Stimulated activated CD8-positive, alpha-beta memory T cell treated with anti-CD3 and anti-CD28 coated beads, Interleukin-7, amount 100 ng/mL, for 1 hour (primary cell): ENCODE data around the gene KDM3B.

Experiments used
- DNase-seq, 2 donors: peaks; one replicate each; pipeline ENCODE4 v3.0.0-alpha.2; 2020; ENCODE audit warnings: low read depth in 2 of 2

The KDM3B gene

GRCh38 chr5:138346889-138347288 is 5.6 kb upstream of the KDM3B start:
- no peak for DNase-seq

GRCh38 chr5:138349852-138350562 is 2.5 kb upstream of the KDM3B start:
- DNase-seq, result no peak

DNA sequence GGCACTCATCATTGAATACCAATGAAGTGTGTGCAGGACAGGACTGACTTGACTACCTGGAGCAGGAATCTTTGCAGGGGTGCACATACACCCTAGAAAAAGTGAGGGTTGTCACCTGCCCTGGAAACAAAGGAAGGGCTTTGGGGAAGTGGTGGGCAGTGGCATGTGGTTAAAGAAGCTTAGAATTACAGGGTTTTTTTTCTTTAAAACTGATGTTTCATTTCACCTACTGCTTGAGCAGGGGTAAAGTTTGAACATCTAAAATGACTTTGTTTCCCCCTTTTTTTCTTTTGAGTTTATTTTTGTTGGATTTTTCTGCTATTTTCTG is 2.0 kb upstream of the KDM3B start:
- no peak for DNase-seq

GRCh38 chr5:138351056-138351455 is 1.4 kb upstream of the KDM3B start:
- no peak for DNase-seq

DNA sequence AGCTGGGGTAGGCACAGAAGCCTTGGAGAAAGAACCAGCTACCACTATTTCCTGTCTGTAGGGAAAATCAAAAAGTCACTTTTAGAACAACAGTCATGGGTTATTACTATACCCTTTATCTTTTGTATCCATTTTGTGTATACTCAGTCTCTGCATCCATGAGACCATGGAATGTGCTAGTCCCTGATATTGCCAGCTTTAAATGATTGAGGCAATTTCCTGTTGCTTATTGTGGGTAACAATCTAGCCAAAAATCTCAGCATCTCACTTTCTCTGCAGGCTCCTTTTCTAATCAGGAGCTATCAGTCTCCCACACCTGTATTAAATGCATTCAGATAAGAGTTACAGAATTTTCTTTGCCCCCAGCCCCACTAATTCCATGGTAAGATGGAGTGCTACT is 968 bp upstream of the KDM3B start:
- no peak for DNase-seq

GRCh38 chr5:138352722-138353559 is 456 bp downstream of the KDM3B start:
- DNase-seq, result peak; percentile 45 to 52

- DNase-seq, result no peak
These were observed 1.1 kb downstream of the KDM3B start for GRCh38 chr5:138353560-138354080.

DNA sequence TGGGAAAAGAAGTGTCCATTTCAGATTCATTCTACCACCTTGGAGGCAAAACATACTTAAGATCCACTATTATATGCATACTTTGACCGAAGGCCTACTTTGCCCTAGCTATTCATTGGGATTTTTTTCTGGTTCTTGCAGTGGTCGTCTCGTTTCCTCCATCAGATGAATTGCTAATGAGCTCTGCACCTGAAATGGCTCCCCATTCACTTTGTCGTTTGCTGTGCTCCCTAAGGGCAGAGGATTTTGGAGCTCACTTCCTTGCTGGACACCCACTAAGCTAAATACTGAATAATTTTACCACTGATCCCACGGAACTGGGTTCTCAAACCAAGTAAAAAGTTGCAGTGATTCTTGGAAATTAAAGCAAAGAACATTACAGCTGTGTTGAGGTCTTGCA is 1.9 kb downstream of the KDM3B start:
- DNase-seq, result no peak

DNA sequence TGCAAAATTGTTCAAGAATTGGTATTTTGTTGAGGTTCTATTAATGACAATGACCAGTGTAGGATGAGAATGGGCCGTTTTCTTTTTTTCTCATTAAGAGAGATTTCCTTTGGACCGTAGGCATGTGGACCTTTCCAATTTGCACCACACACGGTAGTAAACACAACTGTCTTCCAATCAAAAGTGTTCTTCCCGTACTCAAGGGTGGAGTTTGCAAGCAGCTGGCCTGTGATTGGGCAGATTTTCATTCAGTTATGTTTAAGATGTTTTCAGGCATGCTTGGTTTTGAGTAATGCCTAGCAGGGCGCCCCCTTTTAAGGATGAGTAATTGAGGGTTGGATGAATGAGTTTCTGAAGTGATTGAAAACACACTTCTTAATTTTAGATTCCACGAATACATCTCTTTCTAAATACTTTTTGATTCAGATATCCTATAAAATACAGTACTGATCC is 2.5 kb downstream of the KDM3B start:
- DNase-seq, result no peak

- DNase-seq, result no peak
These were observed 7.1 kb downstream of the KDM3B start for GRCh38 chr5:138359621-138360020.

GRCh38 chr5:138360941-138361452 is 8.5 kb downstream of the KDM3B start:
- DNase-seq, result no peak

DNA sequence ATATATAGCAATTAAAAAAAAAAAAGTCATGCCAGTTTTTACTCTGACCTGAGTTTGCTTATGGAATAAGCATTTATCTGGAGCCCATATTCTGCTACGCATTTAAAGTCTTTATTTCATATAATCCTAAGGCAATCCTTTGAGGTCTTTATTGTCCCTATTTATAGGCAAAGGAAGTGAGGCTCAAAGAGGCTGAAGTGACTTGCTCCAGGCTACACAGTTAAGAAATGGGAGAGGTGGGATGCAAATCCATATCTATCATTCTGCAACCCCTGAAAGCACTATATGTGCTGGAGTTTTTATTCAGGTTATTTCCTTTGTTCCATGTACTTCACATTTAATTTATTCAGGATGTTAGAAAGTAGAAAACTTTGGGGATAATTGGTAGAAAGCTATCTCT is 12.1 kb downstream of the KDM3B start:
- no peak for DNase-seq

GRCh38 chr5:138366632-138367382 is 14.3 kb downstream of the KDM3B start:
- no peak for DNase-seq

DNA sequence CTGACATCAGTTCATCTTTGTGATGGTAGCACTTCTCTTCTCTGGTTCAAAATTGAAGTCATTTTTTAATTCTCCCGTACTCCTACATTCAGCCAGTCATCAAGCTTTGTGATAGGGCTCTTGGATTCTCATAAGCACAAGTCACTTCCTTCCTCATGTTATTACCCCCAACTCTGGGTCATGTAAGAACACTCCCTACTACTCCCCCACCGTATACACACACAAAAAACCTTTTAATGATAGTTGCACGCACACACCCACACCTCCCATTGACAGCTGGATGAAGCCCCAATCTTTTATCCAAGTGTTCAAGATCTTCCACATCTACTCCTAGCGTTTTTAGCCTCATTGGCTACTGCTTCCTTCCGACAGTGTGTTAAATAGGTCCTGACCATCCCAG is 16.8 kb downstream of the KDM3B start:
- no peak for DNase-seq

GRCh38 chr5:138369706-138370105 is 17.2 kb downstream of the KDM3B start:
- no peak for DNase-seq

- DNase-seq, result no peak
These were observed 18.1 kb downstream of the KDM3B start for GRCh38 chr5:138370537-138370936.

DNA sequence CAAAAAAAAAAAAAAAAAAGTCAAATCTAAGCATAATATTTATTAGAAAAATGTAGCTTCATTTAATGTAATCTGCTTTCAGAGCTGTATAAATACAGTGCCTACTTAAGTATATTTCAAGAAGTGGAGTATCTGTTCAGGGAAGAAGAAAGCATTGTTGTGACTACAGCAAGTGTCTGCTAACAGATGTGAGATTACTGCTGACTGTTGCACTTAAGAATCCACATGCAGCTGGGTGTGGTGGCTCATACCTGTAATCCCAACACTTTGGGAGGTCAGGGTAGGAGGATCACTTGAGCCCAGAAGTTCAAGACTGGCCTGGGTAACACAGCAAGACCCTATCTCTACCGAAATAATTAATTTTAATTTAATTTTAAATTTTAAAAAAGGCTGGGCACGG is 19.0 kb downstream of the KDM3B start:
- no peak for DNase-seq

DNA sequence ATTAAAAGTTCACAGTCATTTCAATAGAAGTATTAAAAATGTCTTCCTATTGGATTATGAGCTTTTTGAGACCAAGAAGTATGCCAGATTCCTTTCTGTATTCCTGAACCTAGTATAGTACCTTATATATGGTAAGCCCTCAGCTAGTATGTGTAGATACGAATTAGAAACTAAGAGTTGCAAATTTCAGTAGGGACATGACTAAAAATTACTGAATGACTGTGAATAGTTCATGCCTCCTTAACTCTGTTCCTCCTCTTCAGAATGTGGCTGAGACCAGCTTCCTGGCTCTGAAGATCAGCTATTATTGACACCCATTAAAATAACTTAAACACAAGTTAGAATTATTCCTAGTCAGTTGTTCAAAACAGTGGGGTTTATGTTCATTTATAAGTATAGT is 19.7 kb downstream of the KDM3B start:
- no peak for DNase-seq

GRCh38 chr5:138372653-138373052 is 20.2 kb downstream of the KDM3B start:
- DNase-seq, result no peak

DNA sequence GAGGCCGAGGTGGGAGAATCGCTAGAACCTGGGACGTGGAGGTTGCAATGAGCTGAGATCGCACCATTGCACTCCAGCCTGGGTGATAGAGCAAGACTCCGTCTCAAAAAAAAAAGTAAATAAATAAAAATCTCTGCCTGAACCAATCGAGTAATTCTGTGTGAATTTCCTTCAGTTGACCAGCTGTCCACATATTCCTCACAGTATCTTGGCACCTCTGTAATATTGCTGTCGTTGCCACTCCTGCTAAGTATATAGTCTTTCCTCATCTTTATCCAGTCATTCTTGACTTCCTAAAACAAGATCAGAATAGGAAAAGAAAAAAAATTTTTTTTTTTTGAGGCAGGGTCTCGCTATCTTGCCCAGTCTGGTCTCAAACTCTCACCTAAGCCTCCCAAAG is 29.9 kb downstream of the KDM3B start:
- no peak for DNase-seq

DNA sequence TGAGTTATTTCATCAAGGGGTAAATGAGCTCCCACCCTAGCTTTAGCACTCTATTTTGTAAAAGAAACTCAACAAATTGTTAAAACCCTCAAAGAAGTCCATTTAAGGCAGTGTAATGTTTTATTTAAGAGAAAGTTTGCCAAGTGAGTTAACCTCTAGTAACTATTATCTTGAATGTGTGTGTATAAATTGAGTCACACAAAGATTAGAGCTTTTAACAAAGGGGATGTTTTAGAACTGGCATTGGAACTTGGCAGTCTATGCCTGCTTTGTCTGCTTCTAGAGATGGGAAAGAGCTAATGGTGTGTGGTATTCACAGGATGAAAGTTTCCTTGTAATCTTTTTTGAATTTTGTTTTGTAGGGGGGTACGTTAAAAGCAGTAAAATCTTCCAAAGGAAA is 33.2 kb downstream of the KDM3B start:
- DNase-seq, result no peak

- DNase-seq, result no peak
These were observed 33.8 kb downstream of the KDM3B start for GRCh38 chr5:138386290-138386689.
